B cell (primary cell): ENCODE measurements around the gene GPR85. TPM values are rescaled to one million over a fixed set of nuclear protein-coding genes. Genes with fewer than 3 reads are reported as not detected.

Experiments
- ATAC-seq: fragments of 200-7000 bp; cut with Tn5 transposase; one replicate; pipeline ENCODE4 v1.10.0; 2021; ENCODE audit warnings: low read depth, mild to moderate bottlenecking, moderate number of reproducible peaks, moderate library complexity
- CTCF ChIA-PET: fragments of 350-600 bp; sonication (Branson Sonifier 250); formaldehyde crosslinking; loops from one replicate; lab custom pipeline; 2021; ENCODE audit warnings: antibody characterized with exemption, inconsistent platforms; lab: Charles Lee
- POLR2A ChIA-PET: fragments of 350-600 bp; sonication (Branson Sonifier 250); formaldehyde crosslinking; loops from one replicate; lab custom pipeline; 2021; ENCODE audit warnings: antibody characterized with exemption; lab: Charles Lee
- DNase-seq: peaks from one replicate; pipeline ENCODE4 v3.0.0; 2013
- H2AFZ ChIP-seq: 2 replicates; pipeline ENCODE4 v1.6.1; 2012; ENCODE audit warnings: mild to moderate bottlenecking, low read depth, low read length; ENCODE audit not compliant: insufficient read depth, poor library complexity, severe bottlenecking
- H3K27ac ChIP-seq, 2 donors: 1 replicate in 1 of 2; 2 replicates in 1 of 2; pipeline ENCODE4 v1.5.1; 2012 to 2013; ENCODE audit warnings: low read length in 2 of 2, mild to moderate bottlenecking in 2 of 2, moderate library complexity in 1 of 2
- H3K27me3 ChIP-seq, 4 experiments: fragments of 200-600 bp in 1 of 4; sonication (generic) in 1 of 4; replicated peaks in 1 of 4; 1 replicate in 2 of 4; 2 replicates in 2 of 4; pipeline versions ENCODE4 v1.6.1 to v1.7.0; 2013 to 2016; ENCODE audit warnings: low read length in 3 of 4, mild to moderate bottlenecking in 2 of 4, mixed read lengths in 1 of 4, moderate library complexity in 1 of 4; ENCODE audit not compliant: insufficient read depth in 4 of 4, control insufficient read depth in 3 of 4; ENCODE audit errors: control extremely low read depth in 1 of 4
- H3K36me3 ChIP-seq, 2 experiments: replicated peaks in 1 of 2; 1 replicate in 1 of 2; 2 replicates in 1 of 2; pipeline versions ENCODE4 v1.6.1 to v1.7.1; 2013; ENCODE audit warnings: low read length in 1 of 2; ENCODE audit not compliant: insufficient read depth in 2 of 2, control insufficient read depth in 1 of 2; ENCODE audit errors: control extremely low read depth in 1 of 2, extremely low read depth in 1 of 2
- H3K4me1 ChIP-seq, 2 donors: fragments of 200-600 bp in 1 of 2; sonication (generic) in 1 of 2; 1 replicate in 1 of 2; 2 replicates in 1 of 2; pipeline versions ENCODE4 v1.5.1 to v1.6.1; 2013 to 2017; ENCODE audit warnings: low read length in 2 of 2; ENCODE audit not compliant: control insufficient read depth in 2 of 2, insufficient read depth in 2 of 2
- H3K4me2 ChIP-seq: replicated peaks from 2 replicates; pipeline ENCODE3; 2012; ENCODE audit warnings: mild to moderate bottlenecking, low read depth, low read length; ENCODE audit not compliant: poor library complexity, severe bottlenecking
- H3K4me3 ChIP-seq, 5 experiments: fragments of 200-600 bp in 1 of 5; sonication (generic) in 1 of 5; 1 replicate in 3 of 5; 2 replicates in 2 of 5; pipeline versions ENCODE4 v1.5.1 to v1.7.0; 2011 to 2016; ENCODE audit warnings: low read length in 4 of 5, mild to moderate bottlenecking in 4 of 5, low read depth in 2 of 5, control low read depth in 1 of 5, moderate library complexity in 1 of 5; ENCODE audit not compliant: insufficient read depth in 1 of 5; ENCODE audit errors: control extremely low read depth in 1 of 5, extremely low read depth in 1 of 5
- H3K79me2 ChIP-seq: fragments of 200-600 bp; sonication (generic); one replicate; pipeline ENCODE4 v1.6.0; 2016; ENCODE audit warnings: low read length; ENCODE audit not compliant: control insufficient read depth, insufficient read depth
- H3K9ac ChIP-seq: fragments of 200-600 bp; sonication (generic); 2 replicates; pipeline ENCODE4 v1.6.1; 2017; ENCODE audit warnings: mild to moderate bottlenecking, low read length, moderate library complexity
- H3K9me3 ChIP-seq, 3 donors: one replicate each; pipeline versions ENCODE4 v1.6.1 to v1.7.1; 2013; ENCODE audit warnings: low read length in 2 of 3; ENCODE audit not compliant: control insufficient read depth in 2 of 3, insufficient read depth in 1 of 3; ENCODE audit errors: control extremely low read depth in 1 of 3
- H4K20me1 ChIP-seq: 2 replicates; pipeline ENCODE4 v1.6.0; 2012; ENCODE audit warnings: mild to moderate bottlenecking, low read length; ENCODE audit not compliant: insufficient read depth, control insufficient read depth, poor library complexity, severe bottlenecking
- H3K27ac Mint-ChIP-seq: one replicate; pipeline ENCODE4 v1.8.0; 2021; ENCODE audit warnings: mixed read lengths
- H3K27me3 Mint-ChIP-seq: one replicate; pipeline ENCODE4 v1.8.0; 2021; ENCODE audit warnings: mixed read lengths
- H3K4me1 Mint-ChIP-seq: one replicate; pipeline ENCODE4 v1.8.0; 2021; ENCODE audit warnings: mixed read lengths
- H3K4me3 Mint-ChIP-seq: one replicate; pipeline ENCODE4 v1.8.0; 2021; ENCODE audit warnings: mixed read lengths
- H3K9me3 Mint-ChIP-seq: one replicate; pipeline ENCODE4 v1.8.0; 2022; ENCODE audit warnings: mixed read lengths; ENCODE audit not compliant: insufficient read depth
- EZH2 ChIP-seq: IDR thresholded peaks from 2 replicates; pipeline ENCODE4 v1.6.1; 2012; ENCODE audit warnings: borderline replicate concordance, low read depth, mild to moderate bottlenecking, moderate library complexity, low read length; ENCODE audit not compliant: insufficient read depth, poor library complexity, severe bottlenecking
- WGBS: methylation state at CpG from one replicate; pipeline ENCODE4 v1.1.5; 2013; ENCODE audit warnings: missing lambda C conversion rate; ENCODE audit not compliant: insufficient coverage; 5-methylcytosine and 5-hydroxymethylcytosine counted together
- intact Hi-C: fragments of 100-400 bp; cut with micrococcal nuclease; formaldehyde crosslinking; loops from one replicate; pipeline ENCODE4 v1.10.0; 2022
- polyA minus RNA-seq: library from RNA; depleted of rRNA, polyadenylated mRNA; stranded (reverse); fragments of >200 nt; gene quantifications from 2 replicates; pipeline ENCODE4 v1.2.3, GENCODE V29; 2012
- polyA plus RNA-seq: library from polyadenylated mRNA; depleted of rRNA; stranded (reverse); fragments of >200 nt; gene quantifications from 2 replicates; pipeline ENCODE4 v1.2.3, GENCODE V29; 2012
- total RNA-seq, 2 donors: library from RNA; stranded (reverse); fragments of 120-200 nt in 1 of 2; gene quantifications; 1 replicate in 1 of 2; 2 replicates in 1 of 2; pipeline versions ENCODE4 v1.2.3 to v1.2.4, GENCODE V29; 2013 to 2022
- TF ChIP-seq, protein P1 (sequence below): fragments of 200-600 bp; IDR thresholded peaks from one replicate; pipeline ENCODE4 v1.8.0; 2022; ENCODE audit warnings: antibody characterized with exemption, mild to moderate bottlenecking

GPR85 gene, protein sequence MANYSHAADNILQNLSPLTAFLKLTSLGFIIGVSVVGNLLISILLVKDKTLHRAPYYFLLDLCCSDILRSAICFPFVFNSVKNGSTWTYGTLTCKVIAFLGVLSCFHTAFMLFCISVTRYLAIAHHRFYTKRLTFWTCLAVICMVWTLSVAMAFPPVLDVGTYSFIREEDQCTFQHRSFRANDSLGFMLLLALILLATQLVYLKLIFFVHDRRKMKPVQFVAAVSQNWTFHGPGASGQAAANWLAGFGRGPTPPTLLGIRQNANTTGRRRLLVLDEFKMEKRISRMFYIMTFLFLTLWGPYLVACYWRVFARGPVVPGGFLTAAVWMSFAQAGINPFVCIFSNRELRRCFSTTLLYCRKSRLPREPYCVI
- total RNA-seq (not detected in 2 replicates), polyA plus RNA-seq (not detected in 2 replicates), polyA minus RNA-seq (0.07 and 0.43 TPM in 2 replicates)
- 0.12 TPM for total RNA-seq (2013)

DNA sequence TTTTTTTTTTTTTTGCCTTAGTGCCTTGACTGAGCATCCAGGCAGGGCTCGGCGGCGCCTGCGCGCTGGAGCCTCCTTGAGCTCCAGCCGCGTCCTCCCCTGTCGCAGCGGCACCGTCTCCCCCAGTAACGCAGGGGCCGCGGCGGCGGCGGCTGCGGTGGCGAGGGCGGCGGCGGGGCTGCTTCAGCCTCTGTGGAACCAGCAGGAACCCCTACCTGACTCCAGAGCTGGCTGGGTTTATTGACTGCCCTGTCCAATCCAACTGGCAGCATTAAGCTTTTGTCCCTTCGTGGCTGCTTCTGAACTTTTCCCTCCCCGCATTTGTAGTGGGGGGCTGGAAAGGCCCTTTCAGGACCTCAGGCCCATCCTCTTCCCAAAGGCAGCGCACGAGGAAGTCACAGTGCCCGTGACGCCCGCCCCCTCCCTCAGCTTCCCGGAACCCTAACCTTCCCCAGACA is at the start of gene GPR85:
Gene GPR85, minus strand, starts transcription at position 397 of the 458 bp plus-strand sequence. CDS start 2,106 bp downstream, outside the sequence.
- Mint-ChIP-seq H3K4me3 (peak within 1 kb of the TSS; percentile 65), H3K27ac (no peak within 1 kb of the TSS), H3K9me3 (no peaks in the 10 kb centered on the region), H3K27me3 (peaks cover 47% of the 10 kb centered on the region), H3K4me1 (peaks cover 14% of the 10 kb centered on the region)
- no peak within 1 kb of the TSS for H3K27ac ChIP-seq
- DNase-seq = peak; percentile 12
- H3K4me3 ChIP-seq = peak within 1 kb of the TSS in 3 of 5 experiments; percentile 3 to 45 (median 35)
- WGBS = 2% methylated on average over 27 of the region's 29 CpGs
- H3K4me2 ChIP-seq = peak within 1 kb of the TSS; percentile 70
- H3K4me1 ChIP-seq = peaks cover 6 to 11% of the 10 kb centered on the region in 2 donors
- H3K27me3 ChIP-seq = peaks cover 0 to 31% (median 25%) of the 10 kb centered on the region in 4 experiments
- CTCF ChIA-PET = no interaction called here
- intact Hi-C loops = no loop called here
- peak within 1 kb of the TSS; percentile 52 for H3K9ac ChIP-seq
- TF ChIP-seq, protein P1, sequence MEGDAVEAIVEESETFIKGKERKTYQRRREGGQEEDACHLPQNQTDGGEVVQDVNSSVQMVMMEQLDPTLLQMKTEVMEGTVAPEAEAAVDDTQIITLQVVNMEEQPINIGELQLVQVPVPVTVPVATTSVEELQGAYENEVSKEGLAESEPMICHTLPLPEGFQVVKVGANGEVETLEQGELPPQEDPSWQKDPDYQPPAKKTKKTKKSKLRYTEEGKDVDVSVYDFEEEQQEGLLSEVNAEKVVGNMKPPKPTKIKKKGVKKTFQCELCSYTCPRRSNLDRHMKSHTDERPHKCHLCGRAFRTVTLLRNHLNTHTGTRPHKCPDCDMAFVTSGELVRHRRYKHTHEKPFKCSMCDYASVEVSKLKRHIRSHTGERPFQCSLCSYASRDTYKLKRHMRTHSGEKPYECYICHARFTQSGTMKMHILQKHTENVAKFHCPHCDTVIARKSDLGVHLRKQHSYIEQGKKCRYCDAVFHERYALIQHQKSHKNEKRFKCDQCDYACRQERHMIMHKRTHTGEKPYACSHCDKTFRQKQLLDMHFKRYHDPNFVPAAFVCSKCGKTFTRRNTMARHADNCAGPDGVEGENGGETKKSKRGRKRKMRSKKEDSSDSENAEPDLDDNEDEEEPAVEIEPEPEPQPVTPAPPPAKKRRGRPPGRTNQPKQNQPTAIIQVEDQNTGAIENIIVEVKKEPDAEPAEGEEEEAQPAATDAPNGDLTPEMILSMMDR = no peak
- no peak for TF ChIP-seq EZH2
- POLR2A ChIA-PET = interaction anchor here (0.7 kb wide), 1 partner anchor 13 kb away, joined by 6 read pairs; no protein-coding TSS in a partner anchor
- no peaks in the 10 kb centered on the region for H3K36me3 ChIP-seq
- peaks cover 0 to 6% (median 0%) of the 10 kb centered on the region in 3 donors for H3K9me3 ChIP-seq
- no peaks in the 10 kb centered on the region for H4K20me1 ChIP-seq
- H3K79me2 ChIP-seq = no peaks in the 10 kb centered on the region
- ATAC-seq = peak; percentile 33
- peak within 1 kb of the TSS; percentile 47 for H2AFZ ChIP-seq

DNA sequence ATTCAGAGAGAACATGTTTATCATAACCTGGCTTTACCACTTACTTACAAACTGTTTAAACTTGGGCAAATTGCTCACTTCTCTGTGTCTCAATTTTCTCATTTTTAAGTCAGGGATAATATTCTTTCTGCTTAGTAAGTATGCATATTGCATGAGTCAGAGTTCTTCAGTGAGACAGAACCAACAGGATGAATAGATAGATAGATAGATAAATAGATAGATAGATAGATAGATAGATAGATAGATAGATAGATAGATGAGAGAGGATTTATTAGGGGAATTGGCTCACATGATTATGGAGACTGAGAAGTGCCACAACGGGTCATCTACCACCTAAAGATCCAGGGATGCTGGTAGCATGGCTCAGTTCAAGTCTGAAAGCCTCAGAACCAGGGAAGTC is 47.4 kb upstream of the GPR85 start:
- no peaks in the 10 kb centered on the region for H3K4me1 ChIP-seq
- DNase-seq (no peak), ATAC-seq (no peak)
- H3K4me2 ChIP-seq = no peak overlapping the region
- H3K4me1 Mint-ChIP-seq = no peaks in the 10 kb centered on the region
- no peak overlapping the region for H3K9ac ChIP-seq
- peaks cover 0 to 8% (median 2%) of the 10 kb centered on the region in 4 experiments for H3K27me3 ChIP-seq
- no peaks in the 10 kb centered on the region for H3K79me2 ChIP-seq
- H3K4me3 Mint-ChIP-seq = no peak overlapping the region
- H3K9me3 ChIP-seq = no peaks in the 10 kb centered on the region
- TF ChIP-seq, protein P1 = no peak
- TF ChIP-seq EZH2 = no peak
- H4K20me1 ChIP-seq = no peaks in the 10 kb centered on the region
- WGBS = 89% methylated on average over 1 of the region's 1 CpG
- H3K4me3 ChIP-seq = no peak overlapping the region
- H3K9me3 Mint-ChIP-seq = no peaks in the 10 kb centered on the region
- H3K27ac ChIP-seq = no peak overlapping the region
- no peaks in the 10 kb centered on the region for H3K36me3 ChIP-seq
- CTCF ChIA-PET = no interaction called here
- peaks cover 27% of the 10 kb centered on the region for H3K27me3 Mint-ChIP-seq
- intact Hi-C loops = no loop called here
- POLR2A ChIA-PET = no interaction called here
- H3K27ac Mint-ChIP-seq = no peak overlapping the region
- no peak overlapping the region for H2AFZ ChIP-seq
